GM12892 (cell line): ENCODE results near the gene PXDC1.
"Not testable (repeated sequence)": the region's sequence is repeated elsewhere in the genome, so short reads cannot be mapped to it uniquely, and the experiment has no call there.

Source experiments
- POLR2A ChIP-seq: IDR thresholded peaks from 2 replicates; pipeline ENCODE4 v1.6.1; 2011; ENCODE audit warnings: low read depth, low read length, control low read depth
- TAF1 ChIP-seq: IDR thresholded peaks from 2 replicates; pipeline ENCODE4 v1.6.1; 2011; ENCODE audit warnings: low read depth, mild to moderate bottlenecking, control low read depth, low read length, borderline replicate concordance

- TF ChIP-seq TAF1, POLR2A: not testable (repeated sequence)
These were observed 20.9 kb upstream of the PXDC1 start for GRCh38 chr6:3772127-3772999.
